RCC 7860 (cell line): ENCODE measurements around the gene C1QTNF8.

Experiments
- DNase-seq: peaks from one replicate; pipeline ENCODE4 v3.0.0-alpha.2; 2015; ENCODE audit warnings: low spot score
- FAIRE-seq: peaks from 2 replicates; lab custom pipeline; 2012; peaks lifted over from hg19 to GRCh38; lab: Jason Lieb, UNC

Gene C1QTNF8

GRCh38 chr16:1049113-1049975, 46.7 kb downstream of the C1QTNF8 start:
- DNase-seq (no peak), FAIRE-seq (no peak)

GRCh38 chr16:1048442-1049112, 47.5 kb downstream of the C1QTNF8 start:
- FAIRE-seq (no peak), DNase-seq (no peak)

GRCh38 chr16:1047801-1048200, 48.2 kb downstream of the C1QTNF8 start:
- DNase-seq (no peak), FAIRE-seq (no peak)

GRCh38 chr16:1047123-1047522, 48.9 kb downstream of the C1QTNF8 start:
- FAIRE-seq, result no peak
- DNase-seq, result no peak

- DNase-seq (no peak), FAIRE-seq (no peak)
Measured at GRCh38 chr16:1045993-1046911, 49.8 kb downstream of the C1QTNF8 start.

- DNase-seq, result no peak
- FAIRE-seq, result no peak
Measured at GRCh38 chr16:1045310-1045992, 50.6 kb downstream of the C1QTNF8 start.

GRCh38 chr16:1044460-1045309, 51.4 kb downstream of the C1QTNF8 start:
- DNase-seq (no peak), FAIRE-seq (no peak)

- no peak for FAIRE-seq
- DNase-seq, result no peak
Measured at GRCh38 chr16:1043881-1044451, 52.1 kb downstream of the C1QTNF8 start.

GRCh38 chr16:1042866-1043265, 53.2 kb downstream of the C1QTNF8 start:
- no peak for DNase-seq
- no peak for FAIRE-seq

- FAIRE-seq (no peak), DNase-seq (no peak)
Measured at GRCh38 chr16:1042049-1042744, 53.8 kb downstream of the C1QTNF8 start.

GRCh38 chr16:1040346-1040745, 55.7 kb downstream of the C1QTNF8 start:
- no peak for FAIRE-seq
- no peak for DNase-seq

GRCh38 chr16:1039762-1040161, 56.3 kb downstream of the C1QTNF8 start:
- FAIRE-seq (no peak), DNase-seq (no peak)

- no peak for DNase-seq
- FAIRE-seq, result no peak
Measured at GRCh38 chr16:1038932-1039331, 57.1 kb downstream of the C1QTNF8 start.
